GM23338 (cell line): ENCODE results near the gene SLC2A1.

Experiments used
- CREB1 ChIP-seq: fragments of 250-450 bp; sonication (Bioruptor Pico); IDR thresholded peaks from 2 replicates; pipeline ENCODE4 v1.5.0; 2020; ENCODE audit warnings: low read depth, mild to moderate bottlenecking, moderate library complexity
- CTCF ChIP-seq, 2 experiments: fragments of 200-600 bp in 1 of 2; sonication (generic) in 1 of 2; conservative IDR thresholded peaks; 2 replicates each; pipeline versions ENCODE4 v1.5.1 to v1.6.1; 2016 to 2017; ENCODE audit warnings: antibody characterized with exemption in 2 of 2, low read depth in 2 of 2, mild to moderate bottlenecking in 2 of 2, moderate library complexity in 1 of 2
- EZH2 ChIP-seq: fragments of 200-600 bp; sonication (generic); IDR thresholded peaks from one replicate; pipeline ENCODE4 v1.8.0; 2017; ENCODE audit warnings: antibody characterized with exemption, mild to moderate bottlenecking, low read depth; ENCODE audit not compliant: unreplicated experiment
- EZH2phosphoT487 ChIP-seq: fragments of 200-600 bp; sonication (generic); IDR thresholded peaks from one replicate; pipeline ENCODE4 v1.8.1; 2018; ENCODE audit warnings: antibody characterized with exemption; ENCODE audit not compliant: unreplicated experiment
- JUNB ChIP-seq: IDR thresholded peaks from one replicate; pipeline ENCODE4 v1.6.1; 2016; ENCODE audit warnings: antibody characterized with exemption; ENCODE audit not compliant: unreplicated experiment
- NANOG ChIP-seq: IDR thresholded peaks from 2 replicates; pipeline ENCODE4 v1.6.1; 2016; ENCODE audit warnings: antibody characterized with exemption, borderline replicate concordance
- POLR2AphosphoS5 ChIP-seq: IDR thresholded peaks from 2 replicates; pipeline ENCODE4 v1.6.1; 2016; ENCODE audit warnings: antibody characterized with exemption, low read depth
- REST ChIP-seq: IDR thresholded peaks from one replicate; pipeline ENCODE4 v1.6.1; 2018; ENCODE audit warnings: antibody characterized with exemption; ENCODE audit not compliant: unreplicated experiment
- STAT1 ChIP-seq: IDR thresholded peaks from one replicate; pipeline ENCODE4 v1.6.1; 2016; ENCODE audit warnings: antibody characterized with exemption; ENCODE audit not compliant: unreplicated experiment
- ZNF114 ChIP-seq: fragments of 250-450 bp; sonication (Bioruptor Pico); IDR thresholded peaks from 2 replicates; pipeline ENCODE4 v1.5.0; 2020; ENCODE audit warnings: mild to moderate bottlenecking, moderate library complexity
- ZNF331 ChIP-seq: fragments of 250-450 bp; sonication (Bioruptor Pico); IDR thresholded peaks from 2 replicates; pipeline ENCODE4 v1.5.0; 2020; ENCODE audit warnings: low read depth, mild to moderate bottlenecking, moderate library complexity
- ZNF462 ChIP-seq: fragments of 250-450 bp; sonication (Bioruptor Pico); IDR thresholded peaks from 2 replicates; pipeline ENCODE4 v1.5.0; 2020; ENCODE audit warnings: mild to moderate bottlenecking, moderate library complexity
- TF ChIP-seq, protein P1 (sequence below): IDR thresholded peaks from 2 replicates; pipeline ENCODE4 v1.6.1; 2016; ENCODE audit warnings: antibody characterized with exemption

GRCh38 chr1:42877380-42877779 lies 81.3 kb downstream of the SLC2A1 start:
- TF ChIP-seq CTCF (conservative IDR thresholded peaks at IDR 0.05; ENCODE audit: low read depth in 2 of 2) = no peak
- TF ChIP-seq EZH2 = no peak
- no peak for TF ChIP-seq CREB1
- no peak for TF ChIP-seq POLR2AphosphoS5
- TF ChIP-seq ZNF114 (CRISPR knock-in tag) = no peak
- TF ChIP-seq REST = no peak
- TF ChIP-seq EZH2phosphoT487 = no peak
- TF ChIP-seq ZNF331 = no peak
- TF ChIP-seq JUNB = no peak
- TF ChIP-seq, protein P1, sequence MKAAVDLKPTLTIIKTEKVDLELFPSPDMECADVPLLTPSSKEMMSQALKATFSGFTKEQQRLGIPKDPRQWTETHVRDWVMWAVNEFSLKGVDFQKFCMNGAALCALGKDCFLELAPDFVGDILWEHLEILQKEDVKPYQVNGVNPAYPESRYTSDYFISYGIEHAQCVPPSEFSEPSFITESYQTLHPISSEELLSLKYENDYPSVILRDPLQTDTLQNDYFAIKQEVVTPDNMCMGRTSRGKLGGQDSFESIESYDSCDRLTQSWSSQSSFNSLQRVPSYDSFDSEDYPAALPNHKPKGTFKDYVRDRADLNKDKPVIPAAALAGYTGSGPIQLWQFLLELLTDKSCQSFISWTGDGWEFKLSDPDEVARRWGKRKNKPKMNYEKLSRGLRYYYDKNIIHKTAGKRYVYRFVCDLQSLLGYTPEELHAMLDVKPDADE = no peak
- no peak for TF ChIP-seq NANOG
- no peak for TF ChIP-seq ZNF462
- no peak for TF ChIP-seq STAT1
